ENCODE results near the gene FOXN1. TPM values are rescaled to one million over a fixed set of nuclear protein-coding genes. Genes with fewer than 3 reads are reported as not detected.

The FOXN1 gene
- total RNA-seq, 1 experiment from 2014 or later = not detected

- DNase-seq (ENCODE audit: low spot score) = no peak
Measured at GRCh38 chr17:28477928-28478327, 28.2 kb upstream of the FOXN1 start.

- no peak for DNase-seq (ENCODE audit: low spot score)
Measured at GRCh38 chr17:28478712-28479615, 27.2 kb upstream of the FOXN1 start.

- no peak for DNase-seq (ENCODE audit: low spot score)
Measured at GRCh38 chr17:28480278-28480677, 25.9 kb upstream of the FOXN1 start.

GRCh38 chr17:28480799-28481571 is 25.2 kb upstream of the FOXN1 start:
- DNase-seq (ENCODE audit: low spot score) = no peak

DNA sequence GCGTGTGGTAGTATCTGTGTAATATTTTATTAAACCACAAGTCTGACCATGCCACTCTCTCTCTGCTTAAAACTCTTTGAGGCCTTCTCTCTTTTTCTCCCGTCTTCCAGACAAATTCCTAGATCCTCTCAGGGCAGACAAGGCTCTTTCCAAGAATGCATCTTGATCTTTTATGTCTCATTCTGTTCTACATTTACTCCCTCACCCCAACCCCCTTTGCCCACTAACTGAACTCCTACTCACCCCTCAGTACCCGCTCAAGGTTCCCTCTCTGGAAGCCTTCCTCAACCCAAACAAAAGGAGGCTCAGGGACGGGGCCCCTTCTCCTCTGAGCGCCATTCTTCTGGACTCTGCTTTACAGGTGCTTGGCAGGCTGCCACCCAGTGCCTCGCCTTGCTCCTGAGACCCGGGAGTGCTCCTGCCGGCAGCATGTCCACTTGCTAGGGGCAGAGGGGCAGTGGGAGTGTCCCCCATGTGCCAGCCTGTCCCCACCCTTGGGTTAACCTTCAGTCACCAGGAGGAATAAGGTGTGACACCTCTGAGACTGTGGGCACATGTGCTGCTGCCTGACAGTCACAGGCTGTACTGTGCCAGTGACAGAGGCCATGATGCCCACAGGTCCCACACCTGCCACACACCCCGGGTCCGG is 23.5 kb upstream of the FOXN1 start:
- no peak for DNase-seq (ENCODE audit: low spot score)

DNA sequence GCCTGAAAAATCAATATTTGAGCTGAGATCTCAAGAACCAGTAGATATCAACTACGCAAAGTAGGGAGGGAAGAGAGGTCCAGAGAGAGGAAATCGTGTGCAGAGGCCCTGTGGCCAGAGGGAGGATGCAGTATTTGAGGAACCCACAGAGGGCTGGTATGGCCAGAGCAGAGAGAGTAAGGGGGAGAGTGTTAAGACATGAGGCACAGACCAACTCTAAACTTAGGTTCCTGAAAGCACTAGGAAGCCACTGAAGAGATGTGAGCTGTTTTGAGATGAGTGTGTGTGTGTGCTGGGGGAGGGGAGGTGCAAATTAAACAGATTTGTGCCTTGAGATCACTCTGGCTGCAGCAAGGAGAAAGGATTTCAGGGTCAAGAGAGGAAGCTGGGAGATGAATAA is 21.9 kb upstream of the FOXN1 start:
- DNase-seq (ENCODE audit: low spot score) = no peak

GRCh38 chr17:28485049-28485448 is 21.1 kb upstream of the FOXN1 start:
- no peak for DNase-seq (ENCODE audit: low spot score)

DNA sequence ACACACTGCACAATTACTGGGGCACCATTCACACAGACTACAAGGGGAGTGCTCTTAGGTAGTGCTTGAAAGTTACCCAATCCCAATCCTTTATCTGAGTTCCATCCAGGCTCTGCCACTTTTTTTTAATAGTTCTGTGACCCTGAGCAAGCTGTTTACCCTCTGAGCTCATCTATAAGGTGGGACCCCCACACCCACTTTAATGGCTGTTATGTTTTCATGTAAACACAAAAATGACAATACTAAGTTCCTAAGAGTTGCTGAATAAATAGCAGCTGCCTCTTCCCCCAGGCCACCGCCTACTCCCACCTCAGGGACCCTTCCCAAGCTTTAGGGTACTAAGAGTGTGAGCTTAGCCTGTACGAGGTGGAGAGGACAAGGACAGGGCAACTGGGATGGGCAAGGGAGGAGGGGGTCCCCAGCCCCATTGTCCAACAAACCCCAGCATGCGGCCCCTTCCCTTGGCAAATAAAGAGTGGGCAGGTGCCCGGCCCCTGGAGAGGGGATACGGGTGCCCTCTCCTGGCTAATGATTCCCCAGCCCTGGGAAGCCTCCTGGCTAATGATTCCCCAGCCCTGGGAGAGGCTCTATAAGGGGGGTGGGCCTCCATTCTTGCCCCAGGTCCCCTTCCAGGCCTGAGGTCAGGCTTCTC is 18.1 kb upstream of the FOXN1 start:
- DNase-seq (ENCODE audit: low spot score) = no peak

GRCh38 chr17:28488533-28489276 is 17.4 kb upstream of the FOXN1 start:
- no peak for DNase-seq (ENCODE audit: low spot score)

DNA sequence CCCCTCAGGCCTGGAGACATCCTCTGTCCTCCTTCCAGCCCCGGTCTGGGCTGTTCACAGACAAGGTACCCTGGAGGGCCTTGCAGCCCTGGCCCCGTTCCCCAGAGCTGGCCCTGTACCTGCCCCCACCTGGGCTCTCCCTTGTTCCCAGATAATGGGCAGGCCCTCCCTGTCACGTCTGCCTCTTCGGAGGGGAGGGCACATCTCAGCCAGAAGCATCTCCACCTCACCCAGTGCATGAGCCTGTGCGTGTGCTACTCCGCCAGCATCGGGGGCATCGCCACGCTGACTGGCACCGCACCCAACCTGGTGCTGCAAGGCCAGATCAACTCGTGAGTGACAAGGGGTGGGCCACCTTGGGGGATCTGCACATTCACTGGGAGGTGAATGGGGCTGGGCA is 14.9 kb upstream of the FOXN1 start:
- no peak for DNase-seq (ENCODE audit: low spot score)

DNA sequence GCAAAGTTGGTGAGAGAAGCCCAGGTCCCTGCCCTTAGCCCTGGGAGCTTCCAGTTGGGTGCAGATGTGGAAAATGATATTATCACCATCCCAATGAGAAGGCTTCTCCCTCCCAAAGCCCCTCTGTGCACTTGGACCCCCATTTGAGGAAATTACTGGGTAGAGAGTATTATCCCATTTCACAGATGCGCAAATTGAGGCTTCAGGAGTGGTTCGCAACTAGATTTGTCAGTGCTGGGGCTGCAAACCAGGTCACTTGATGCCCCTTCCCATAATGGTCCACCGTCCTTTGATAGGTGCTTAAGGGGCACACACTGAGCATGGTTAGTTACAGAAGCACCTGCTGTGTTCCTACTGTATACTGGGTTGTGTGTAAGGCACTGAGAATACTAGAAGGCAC is 14.3 kb upstream of the FOXN1 start:
- no peak for DNase-seq (ENCODE audit: low spot score)

DNA sequence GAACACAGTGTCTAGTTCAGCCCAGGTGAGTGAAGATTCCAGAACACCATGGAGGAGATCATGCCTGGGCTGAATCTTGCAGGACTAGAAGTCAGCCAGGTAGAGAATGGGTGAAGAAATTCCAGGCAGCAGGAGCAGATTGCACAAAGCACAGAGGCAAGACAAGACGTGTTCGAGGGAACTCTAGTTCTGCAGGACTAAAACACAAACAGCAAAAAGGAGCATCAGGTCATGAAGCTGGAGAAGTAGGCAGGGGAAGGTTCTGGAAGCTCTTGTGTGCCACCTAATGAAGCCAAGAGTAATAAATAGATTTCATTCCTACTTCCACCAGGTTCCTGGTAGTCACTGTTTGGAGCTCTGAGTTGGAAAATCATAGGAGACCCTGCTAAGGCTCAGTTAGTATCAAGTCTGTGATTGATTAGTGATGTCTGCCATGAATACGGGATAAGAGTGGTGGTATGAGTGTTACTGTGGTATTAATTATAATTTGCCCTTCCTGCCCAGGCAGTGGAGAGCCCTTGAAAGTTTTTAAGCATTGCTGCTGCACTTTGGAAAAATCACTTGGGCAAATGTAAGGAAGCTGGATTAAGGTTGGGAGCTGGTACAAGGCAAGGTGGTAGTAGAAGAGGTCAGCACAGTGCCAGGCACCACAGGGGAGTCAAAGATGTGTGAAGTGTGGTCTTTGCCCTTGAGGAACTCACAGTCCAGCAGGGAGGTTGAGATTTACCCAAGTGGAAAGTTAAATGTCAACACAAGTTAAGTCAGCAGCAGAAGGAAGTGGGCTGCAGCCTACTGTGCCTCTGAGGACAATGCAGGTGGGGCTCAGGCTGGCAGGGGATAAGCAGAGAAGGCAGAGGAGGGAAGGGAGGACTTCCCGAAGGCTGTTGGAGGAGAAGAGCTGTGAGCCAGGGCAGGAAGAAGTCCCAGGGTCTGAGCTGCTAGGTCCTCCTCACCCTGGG is 13.5 kb upstream of the FOXN1 start:
- no peak for DNase-seq (ENCODE audit: low spot score)

GRCh38 chr17:28493460-28493859 is 12.7 kb upstream of the FOXN1 start:
- DNase-seq (ENCODE audit: low spot score) = no peak

GRCh38 chr17:28494445-28495188 is 11.5 kb upstream of the FOXN1 start:
- peak; percentile 56 for DNase-seq (ENCODE audit: low spot score)

DNA sequence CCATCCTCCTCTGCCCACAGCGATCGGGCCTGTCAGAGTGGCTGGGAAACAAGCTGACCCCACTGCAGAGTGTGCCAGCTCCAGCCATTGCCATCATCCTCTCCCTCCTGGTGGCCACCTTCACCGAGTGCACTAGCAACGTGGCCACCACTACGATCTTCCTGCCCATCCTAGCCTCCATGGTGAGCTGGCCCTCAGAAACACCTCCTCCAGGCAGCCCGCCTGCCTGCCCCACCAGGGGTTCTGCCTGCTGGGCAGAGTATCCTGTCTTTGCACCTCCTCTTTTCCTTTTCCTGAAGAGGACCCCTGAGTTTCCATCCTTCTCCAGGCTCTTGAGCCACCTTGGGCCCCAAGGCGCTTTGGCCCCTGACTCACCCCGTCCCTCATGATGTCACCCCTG is 10.5 kb upstream of the FOXN1 start:
- DNase-seq (ENCODE audit: low spot score) = no peak

GRCh38 chr17:28497931-28498330 is 8.2 kb upstream of the FOXN1 start:
- DNase-seq (ENCODE audit: low spot score) = no peak

- no peak for DNase-seq (ENCODE audit: low spot score)
Measured at GRCh38 chr17:28498652-28499363, 7.3 kb upstream of the FOXN1 start.

GRCh38 chr17:28499364-28499664 is 6.8 kb upstream of the FOXN1 start:
- no peak for DNase-seq (ENCODE audit: low spot score)
